CD4-positive, alpha-beta T cell treated with Interleukin-15 for 1 hour (primary cell): ENCODE data around the gene RNF224.

Source experiments
- DNase-seq: peaks from one replicate; pipeline ENCODE4 v3.0.0-alpha.2; 2020

The RNF224 gene

DNA sequence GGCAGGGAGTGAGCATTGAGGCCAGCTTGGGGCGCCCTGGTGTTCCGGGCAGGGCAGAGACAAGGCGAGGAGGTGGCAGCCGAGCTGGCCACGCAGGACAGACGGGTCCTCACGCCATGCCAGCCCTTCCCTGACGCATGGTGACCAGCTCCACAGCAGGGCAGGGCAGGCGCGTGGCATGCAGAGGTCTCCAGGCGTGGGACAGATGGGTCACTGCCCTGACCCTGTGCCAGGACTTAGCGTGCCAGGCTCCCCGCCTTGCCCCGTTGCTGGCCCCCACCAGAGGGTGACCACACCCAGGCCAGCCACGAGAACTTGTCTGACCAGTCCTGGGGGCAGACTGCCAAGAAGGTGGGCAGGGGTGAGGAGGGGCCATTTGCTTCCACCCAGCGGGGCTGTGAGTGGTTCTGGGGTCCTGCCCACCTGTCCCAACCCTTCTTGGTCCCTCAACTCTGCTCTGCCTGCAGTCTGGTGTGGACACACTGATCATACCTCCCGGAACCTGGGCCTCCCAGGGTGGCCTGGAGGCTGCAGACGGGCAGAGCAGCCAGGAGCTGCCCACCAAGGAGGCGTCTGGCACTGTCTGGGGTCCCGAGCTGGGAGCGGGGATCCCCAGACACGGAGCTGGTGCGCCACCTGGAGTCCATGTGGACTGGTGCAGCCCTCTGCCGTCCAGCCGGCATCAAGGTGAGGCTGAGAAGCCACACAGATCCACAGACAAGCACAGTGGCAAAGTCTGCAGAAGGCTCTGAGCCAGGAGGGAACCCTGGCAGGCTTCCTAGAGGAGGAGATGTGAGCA is at the start of gene RNF224:
RNF224 (plus strand) TSS at position 449 of the 799 bp plus-strand sequence. CDS start 834 bp downstream, outside the sequence.
- DNase-seq: peak; percentile 80

DNA sequence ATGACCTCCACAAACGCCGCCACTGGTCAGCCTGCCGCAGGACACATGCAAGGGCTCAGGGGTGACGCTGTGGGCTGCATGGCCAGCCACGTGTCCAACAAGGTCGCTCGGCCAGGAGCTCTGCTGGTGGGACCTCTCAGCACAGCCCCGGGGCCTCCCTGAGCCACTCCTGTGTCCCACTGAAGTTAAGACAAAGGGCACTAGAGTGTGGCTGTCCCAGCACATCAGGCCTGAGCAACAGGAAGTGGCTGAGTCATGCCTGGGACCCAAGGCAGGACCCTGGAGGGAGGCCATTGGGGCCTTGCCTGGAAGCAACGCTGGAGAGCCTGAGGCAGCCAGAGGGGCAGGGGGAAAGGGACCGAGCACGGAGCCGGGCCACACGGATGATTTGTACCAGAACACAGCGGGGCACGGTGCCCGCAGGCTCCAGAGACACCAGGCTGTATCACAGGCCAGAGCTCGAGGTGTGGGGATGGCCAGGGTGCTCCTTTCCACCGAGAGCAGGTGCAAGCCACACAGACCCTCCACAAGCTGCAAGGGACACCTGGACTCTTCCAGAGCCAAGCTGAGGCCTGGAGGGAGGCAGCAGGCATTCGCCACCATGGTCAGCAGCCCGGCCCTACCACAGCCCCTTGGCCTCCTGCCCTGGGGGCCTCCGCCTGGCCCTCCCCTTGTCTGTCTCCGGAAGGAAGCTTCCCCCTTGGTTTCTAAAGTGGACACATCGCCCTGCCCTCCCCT is 48.9 kb upstream of the RNF224 start:
- DNase-seq: no peak

DNA sequence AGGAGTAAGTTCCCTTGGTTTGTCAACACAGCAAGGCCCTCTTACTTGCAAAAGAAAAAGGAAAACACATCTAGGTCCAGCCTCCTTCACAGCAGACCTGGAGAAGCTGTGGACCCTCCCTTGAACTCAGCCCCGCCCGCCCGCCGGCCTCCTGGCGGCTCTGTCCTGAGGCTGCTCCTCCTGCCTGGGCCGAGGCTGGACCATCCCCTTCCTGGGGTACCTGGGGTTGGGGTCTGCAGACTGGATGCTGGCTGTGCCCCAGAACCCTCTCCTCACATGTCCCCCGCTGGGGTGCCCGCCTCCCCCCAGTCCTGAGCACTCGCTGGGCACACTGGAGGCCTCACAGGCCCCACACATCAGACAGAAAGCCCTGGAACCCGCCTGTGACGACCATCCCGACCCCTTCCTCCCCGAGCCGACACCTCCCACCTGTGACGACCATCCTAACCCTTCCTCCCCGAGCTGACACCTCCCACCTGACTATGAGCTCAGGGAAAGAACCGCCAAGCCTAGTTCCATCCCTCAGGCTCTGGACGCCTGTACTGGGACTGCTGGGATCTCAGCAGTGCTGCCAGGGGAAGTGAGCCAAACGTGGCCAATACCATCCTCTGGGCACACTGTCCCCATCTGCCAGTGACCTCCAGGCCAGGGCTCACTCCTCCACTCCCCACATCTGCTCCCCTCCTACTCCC is 48.2 kb upstream of the RNF224 start:
- DNase-seq: no peak

DNA sequence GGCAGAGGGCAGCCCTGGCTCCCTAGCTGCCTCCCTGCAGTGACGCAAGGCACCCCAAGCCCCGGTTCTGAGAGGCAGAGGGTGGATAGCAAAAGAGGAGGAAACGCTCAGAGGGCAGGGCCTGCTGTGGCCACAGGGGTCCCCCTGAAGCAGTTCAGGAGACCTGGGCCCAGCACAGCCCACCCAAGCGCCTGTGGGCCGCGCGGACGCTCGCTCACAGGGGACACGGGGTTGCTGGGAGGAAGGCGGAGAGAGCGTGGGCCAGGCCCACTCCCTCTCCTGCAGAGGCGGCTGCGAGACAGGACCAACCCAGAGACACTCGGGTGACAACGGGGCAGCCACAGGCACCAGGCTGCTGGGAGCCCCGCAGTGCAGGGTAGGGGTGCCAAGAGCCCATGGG is 47.5 kb upstream of the RNF224 start:
- no peak for DNase-seq

DNA sequence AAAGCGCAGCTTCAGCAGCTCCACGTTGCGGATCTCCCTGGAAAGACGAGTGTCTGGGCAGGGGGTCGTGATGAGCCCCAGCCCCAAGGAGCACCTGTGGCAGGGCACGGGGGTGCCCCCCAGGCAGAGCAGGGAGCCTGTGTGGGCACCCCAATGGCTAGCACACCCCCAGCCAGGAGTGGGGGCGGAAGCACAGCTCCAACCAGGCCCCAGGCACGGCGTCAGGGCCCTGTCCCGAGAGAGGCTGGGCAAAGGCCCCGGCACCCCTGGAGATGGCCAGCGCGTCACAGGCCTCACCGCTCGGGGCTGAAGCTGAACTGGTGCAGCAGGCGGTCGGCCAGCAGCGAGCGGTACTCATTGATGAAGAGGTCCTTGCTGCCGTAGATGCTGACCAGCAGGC is 46.8 kb upstream of the RNF224 start:
- DNase-seq: no peak

DNA sequence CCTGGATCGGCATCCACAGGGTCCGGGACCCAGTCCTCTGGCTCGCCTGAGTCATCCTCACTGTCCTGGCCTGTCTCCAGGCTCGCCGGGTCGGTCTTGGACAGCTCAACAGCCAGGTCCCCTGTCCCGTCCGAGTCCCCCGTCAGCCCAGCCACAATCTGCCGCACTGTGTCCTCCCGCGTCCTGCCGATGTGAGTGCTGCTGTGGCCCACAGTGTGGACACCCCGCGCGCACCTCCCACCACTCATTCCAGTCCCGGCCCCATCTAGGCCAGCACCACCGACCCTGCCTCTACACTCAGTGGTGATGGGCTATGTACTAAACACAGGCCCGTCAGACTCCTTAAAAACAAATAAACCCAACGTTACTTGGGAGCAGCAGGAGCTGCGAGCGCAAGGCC is 45.6 kb upstream of the RNF224 start:
- DNase-seq: no peak

DNA sequence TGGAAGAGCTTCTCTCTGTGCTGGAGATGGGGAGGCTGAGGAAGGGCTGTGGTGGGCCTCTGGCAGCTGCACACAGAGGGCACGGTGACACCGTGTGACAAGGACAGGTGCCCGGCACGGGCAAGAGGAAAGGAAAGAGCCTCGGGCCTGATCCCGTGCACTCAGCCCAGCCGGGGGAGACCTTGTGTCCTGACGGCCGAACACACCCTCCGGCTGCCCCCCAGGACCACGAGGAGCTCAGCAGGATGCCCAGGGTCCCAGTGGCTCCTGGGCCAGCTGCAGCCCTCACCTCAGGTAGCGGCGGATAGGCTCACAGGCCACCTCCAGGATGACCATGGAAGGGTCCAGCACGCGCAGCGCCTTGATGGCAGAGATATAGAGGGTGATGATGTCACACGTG is 44.5 kb upstream of the RNF224 start:
- DNase-seq: no peak

DNA sequence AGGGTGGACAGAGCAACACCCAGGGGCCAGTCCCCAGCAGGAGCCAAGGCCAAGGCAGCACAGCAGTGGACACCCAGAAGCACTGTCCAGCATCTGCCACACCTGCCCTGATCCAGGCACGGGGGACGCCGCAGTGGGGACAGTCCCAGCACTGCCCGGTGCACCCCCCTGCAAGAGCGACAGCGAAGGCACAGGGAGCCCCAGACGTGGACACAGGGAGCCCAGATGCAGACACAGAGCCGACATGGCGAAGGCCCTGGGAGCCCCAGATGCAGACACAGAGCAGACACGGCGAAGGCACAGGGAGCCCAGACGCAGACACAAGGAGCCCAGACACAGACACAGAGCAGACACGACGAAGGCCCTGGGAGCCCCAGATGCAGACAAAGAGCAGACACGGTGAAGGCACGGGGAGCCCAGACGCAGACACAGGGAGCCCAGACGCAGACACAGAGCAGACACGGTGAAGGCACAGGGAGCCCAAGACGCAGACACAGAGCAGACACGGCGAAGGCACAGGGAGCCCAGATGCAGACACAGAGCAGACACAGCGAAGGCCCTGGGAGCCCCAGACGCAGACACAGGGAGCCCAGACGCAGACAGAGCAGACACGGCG is 43.2 kb upstream of the RNF224 start:
- no peak for DNase-seq

DNA sequence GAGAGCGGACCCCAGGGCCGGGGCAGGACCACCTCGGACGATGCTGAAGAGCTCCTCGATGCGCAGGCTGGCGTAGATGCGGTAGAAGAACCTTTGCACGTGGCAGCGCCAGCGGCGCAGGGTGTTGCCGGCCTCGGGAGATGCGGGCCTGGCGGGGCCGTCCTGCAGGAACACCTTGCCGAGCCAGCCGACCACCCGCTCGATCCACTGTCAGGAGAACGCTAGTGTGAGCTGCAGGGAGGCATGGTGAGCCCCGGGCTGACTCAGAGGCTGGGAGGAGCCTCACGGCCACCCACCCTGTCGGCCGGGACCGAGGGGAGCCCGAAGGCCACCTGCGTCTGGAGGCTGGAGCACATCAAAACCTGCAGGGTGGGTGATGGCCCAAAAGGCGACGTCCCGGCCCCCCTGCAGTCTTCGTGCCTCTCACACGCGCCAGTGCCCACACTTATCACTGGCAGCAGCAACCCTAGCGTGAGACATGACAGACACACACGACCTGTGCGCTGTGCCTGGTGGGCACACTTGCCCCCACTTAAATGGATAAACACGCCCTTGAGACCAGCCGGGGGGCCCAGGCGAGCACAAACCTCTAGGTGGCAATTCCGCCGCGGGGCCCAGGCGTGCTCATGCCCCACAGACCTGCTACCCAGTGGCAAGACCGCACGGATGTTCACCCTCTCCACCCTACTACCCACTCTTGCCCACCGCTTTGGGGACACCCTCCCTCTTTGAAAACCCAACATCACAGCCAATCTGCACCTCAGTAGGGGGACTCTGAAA is 42.2 kb upstream of the RNF224 start:
- DNase-seq: no peak

DNA sequence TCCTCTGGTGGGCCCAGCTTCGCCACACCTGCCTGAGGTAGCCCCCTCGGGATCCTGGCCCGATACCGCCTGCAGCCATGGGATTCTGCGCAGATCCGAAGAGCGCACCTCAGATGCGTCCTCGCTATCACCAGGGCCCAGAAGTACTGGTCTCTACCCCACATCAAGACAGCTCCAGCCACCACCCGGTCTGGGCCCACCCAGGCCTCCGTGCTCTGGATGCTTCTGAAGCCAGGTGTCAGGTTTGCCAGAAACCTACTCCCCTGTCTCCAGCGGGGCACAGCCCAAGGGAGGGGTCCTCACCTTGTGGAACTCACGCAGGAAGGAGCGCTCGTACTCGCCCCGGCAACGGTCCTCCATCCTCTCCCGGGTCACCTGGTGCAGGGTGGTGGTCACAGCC is 41.4 kb upstream of the RNF224 start:
- DNase-seq: no peak

DNA sequence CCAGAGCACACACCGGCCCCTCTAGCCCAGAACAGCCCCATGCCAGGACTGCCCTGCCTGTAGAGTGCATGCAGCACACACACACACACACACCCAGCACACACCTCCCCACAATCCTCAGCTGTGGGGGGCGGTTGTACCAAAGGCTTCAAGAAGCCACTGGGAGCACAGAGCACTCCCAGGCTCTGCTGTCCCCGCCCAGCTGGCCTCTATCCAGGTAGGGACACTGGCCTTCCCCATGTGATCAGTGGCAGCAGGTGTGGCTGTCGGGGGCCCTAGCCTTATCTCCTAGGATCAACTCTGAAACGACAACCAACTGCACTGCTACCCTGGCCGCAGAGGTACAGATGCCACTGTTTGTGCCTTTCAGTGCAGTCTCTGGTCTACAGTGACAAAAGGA is 40.9 kb upstream of the RNF224 start:
- DNase-seq: no peak

DNA sequence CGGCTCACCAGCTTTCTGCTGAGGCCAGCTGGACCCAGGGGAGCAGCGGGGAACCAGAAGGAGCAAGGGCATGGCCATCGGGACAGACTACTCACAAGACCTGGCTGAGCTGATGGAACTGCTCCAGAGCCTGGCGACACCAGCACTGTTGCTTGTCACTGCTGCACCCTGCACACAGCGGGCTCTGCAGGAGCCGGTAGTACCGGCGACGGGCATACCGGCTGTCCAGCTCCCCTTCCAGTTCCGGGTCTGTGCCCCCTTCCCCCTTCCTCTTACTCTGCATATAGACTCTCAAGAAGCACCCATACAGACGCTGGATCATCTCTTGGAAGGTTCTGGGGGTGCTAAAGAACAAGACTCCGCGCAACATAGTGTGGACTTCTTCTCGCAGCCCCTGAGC is 39.9 kb upstream of the RNF224 start:
- no peak for DNase-seq

DNA sequence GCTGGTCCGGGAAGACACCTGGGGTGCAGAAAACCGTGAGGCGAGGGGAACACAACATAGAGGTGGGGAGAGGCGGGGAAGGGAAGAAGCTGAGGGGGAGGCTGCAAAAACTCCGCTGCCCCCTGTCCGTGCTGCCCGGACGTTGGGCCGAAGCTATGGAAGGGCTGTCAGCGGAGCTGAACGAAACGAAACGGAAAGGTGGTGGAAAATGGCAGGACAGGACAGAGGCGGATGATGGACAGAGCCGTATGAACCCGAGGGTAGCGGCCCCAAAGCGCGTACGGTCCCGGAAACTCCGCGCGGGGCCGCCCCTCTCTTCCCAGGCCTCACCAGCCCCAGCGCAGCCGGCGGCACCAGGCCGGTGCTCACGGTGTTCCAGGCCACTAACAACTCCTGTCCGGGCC is 39.2 kb upstream of the RNF224 start:
- no peak for DNase-seq

DNA sequence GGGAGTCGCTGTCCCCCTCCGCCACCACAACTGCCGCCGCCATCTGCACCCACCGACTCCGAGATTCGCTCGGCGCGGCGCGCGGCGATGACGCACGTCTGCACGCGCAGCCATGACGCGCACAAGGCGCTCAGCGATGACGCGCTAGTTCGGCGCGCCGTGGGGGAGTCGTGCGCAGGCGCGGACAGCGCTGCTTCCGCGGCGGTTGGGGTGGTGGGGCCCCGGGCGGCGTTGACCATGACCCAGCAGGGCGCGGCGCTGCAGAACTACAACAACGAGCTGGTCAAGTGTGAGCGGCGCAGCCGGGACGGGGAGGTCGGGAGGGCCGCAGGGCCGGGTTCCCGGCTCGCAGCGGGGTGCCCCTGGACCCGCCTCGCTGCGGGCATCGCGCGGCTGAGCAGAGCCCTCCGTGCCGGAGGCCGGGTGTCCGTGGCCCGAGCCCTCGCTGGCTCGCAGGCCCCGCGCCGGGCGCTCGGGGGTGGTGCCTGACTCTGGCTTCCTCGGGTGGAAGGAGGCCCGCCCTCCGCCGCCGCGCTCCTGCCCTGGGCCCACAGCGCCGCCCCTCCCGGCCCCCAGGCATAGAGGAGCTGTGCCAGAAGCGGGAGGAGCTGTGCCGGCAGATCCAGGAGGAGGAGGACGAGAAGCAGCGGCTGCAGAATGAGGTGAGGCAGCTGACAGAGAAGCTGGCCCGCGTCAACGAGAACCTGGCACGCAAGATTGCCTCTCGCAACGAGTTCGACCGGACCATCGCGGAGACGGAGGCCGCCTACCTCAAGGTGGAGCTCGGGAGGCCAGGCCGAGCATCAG is 38.6 kb upstream of the RNF224 start, which contains the start of the genes ANAPC2 and SSNA1:
ANAPC2 (minus strand) TSS at position 71 of the 807 bp plus-strand sequence; CDS start at position 43, 28 bp downstream.
SSNA1 (plus strand) TSS at position 187 of the 807 bp plus-strand sequence; CDS start at position 238, 51 bp downstream.
- DNase-seq: peak; percentile 92

DNA sequence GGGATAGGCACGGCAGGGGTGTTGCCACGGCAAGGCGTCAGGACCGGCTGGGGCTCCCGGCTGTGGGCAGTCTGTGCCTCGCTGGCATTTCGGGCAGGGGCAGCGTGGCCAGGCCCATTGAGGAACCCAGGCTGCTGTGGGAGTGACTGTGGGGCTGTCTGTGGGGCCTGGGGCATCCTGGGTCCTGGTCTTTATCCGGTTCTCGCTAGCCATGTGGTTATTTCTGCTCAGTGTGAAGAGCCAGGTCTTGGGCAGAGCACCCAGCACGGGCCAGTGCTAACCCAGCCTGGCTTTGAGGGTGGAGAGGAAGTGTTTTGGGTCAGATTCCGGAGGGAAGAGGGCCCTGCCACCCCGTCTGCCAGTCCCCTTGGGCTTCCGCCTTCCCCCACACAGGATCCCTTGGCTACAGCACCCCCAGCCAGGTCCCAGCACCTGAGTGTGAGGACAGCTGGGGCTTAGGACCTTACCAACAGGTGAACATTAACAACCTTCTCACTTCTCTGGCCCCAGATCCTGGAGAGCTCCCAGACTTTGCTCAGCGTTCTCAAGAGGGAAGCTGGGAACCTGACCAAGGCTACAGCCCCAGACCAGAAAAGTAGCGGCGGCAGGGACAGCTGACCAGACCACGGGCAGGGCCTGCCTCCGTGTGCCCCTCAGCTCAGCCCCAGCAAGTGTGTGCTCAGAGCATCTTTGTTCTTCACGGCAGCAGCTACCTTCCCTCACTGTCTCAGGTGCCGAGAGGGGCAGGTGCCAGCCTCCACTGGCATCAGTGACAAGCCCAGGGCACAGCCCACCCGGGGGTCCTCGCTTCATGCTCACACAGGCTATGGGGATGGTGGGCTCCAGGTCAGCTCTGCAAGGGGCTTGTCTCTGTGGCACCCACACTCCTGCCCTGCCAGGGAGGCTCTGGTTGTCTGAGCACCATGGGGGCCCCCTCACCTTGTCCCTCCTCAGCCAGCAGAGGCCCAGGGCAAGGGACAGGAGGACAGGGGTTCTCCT is 37.7 kb upstream of the RNF224 start:
- DNase-seq: no peak

DNA sequence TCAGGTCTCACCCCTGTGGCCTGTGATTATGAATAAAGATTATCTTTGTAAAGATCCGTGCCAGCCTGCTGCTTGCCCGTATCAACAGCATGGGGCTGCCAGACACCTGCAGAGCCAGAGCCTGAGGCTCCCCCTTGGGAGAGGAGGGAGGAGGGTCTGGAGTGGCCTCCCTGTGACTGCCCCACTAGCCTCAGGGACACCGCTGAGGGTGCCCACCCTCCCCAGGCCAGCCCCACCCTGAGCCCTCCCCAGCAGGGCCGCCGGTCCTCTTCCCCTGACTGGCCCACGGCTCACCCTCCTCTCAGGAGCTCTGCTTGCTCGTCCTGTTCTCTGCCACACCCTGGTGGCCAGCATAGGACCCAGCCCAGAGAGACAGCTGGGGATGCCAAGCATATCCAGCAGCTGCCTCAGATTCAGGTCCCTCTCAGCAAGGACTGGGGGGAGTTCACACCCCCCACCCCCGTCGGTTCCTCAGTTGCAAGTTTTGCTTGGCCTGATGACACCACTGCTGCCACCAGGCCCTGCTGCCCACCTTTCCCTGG is 36.9 kb upstream of the RNF224 start:
- no peak for DNase-seq

DNA sequence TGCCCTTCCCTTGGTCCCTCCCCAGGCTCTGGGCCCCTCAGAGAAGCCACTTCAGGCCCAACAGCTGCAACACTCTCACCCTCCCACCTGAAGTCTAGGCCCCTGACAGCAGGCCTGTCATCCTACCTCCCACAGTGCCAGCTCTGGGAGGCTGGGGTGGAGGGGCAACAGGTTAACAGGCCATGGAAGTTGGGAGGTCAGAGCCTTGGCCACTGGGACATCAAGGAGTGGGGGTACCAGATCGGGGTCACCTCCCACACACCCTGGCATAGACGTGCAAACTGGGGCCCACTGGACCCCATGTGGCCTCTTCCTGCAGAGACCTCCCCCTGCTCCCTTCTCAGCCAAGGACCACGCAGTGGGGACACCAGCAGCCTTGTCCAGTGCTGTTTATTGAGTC is 36.1 kb upstream of the RNF224 start:
- DNase-seq: no peak

DNA sequence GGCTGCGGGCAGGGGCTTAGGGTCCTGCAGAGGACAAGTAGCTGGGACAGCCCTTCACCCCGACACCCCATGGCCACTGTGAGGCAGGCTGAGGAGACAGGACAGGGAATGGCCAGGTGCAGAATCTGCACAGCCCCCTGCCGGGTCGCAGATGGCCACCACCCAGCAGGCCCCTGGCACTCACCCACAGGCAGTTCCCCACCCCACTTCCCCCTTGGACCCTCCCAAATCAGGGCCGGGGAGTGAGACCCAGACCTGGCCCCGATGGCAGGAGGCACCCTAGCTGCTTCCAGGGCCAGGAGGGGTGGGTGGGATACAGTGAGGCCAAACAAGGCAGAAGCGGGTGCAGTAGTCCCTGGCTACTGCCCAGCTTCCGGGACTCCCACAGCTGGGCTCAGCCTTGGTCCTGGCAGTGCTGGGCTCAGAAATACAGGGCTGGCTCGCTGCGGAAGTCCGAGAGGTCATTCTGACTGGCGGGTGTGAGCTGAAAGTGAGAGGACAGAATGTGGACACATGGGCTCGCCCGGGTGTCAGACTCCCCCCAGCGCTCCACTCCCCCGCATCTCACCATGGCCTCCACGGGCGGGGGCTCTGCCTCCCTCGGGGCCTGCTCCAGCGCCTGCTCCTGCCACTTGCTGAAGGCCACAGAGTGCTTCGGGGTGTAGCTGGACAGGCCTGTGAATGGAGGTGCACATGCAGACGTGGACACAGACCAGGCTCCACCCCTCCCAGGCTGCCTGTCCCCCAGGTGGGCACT is 35.4 kb upstream of the RNF224 start:
- no peak for DNase-seq

DNA sequence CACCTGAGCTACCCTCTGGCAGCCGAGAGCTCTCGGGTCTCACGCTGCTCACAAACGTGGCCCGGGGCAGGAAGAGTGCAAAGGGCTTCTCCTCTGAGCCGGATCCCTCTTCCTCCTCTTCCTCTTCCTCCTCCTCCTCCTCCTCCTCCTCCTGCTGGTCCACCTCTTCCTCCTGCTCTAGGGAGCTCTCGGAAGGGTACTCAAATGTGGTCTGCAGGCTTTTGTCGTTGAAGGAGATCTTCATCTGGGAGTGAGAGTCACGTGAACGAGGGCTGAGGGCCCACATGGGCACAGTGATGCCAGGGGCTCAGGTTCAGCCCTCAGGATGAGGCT is 34.9 kb upstream of the RNF224 start:
- DNase-seq: no peak
